HCT116 (cell line): ENCODE data around the gene EMC10. TPM values are rescaled to one million over a fixed set of nuclear protein-coding genes. Genes with fewer than 3 reads are reported as not detected.

Source experiments
- ATAC-seq: fragments of 200-7000 bp; cut with Tn5 transposase; 2 replicates; pipeline ENCODE4 v1.9.1; 2020; ENCODE audit warnings: mild to moderate bottlenecking, moderate library complexity
- BruUV-seq: library from RNA; stranded (reverse); fragments of 400-500 nt; replicated peaks from 2 replicates; lab custom pipeline; 2021; lab: Mats Ljungman, UMichigan
- CTCF ChIA-PET: fragments of 300-600 bp; sonication (Branson Sonifier 250); formaldehyde crosslinking; loops from one replicate; lab custom pipeline; 2021; ENCODE audit warnings: antibody characterized with exemption; lab: Charles Lee
- POLR2A ChIA-PET: fragments of 300-600, 350-600 bp; sonication (Branson Sonifier 250); formaldehyde crosslinking; loops from one replicate; lab custom pipeline; 2021; ENCODE audit warnings: antibody characterized with exemption; lab: Charles Lee
- RAD21 ChIA-PET, 2 experiments: fragments of 300-600 bp; sonication (Branson Sonifier 250); formaldehyde crosslinking; loops; one replicate each; lab custom pipeline; 2023; ENCODE audit warnings: low total read pairs in 2 of 2; ENCODE audit not compliant: uncharacterized antibody in 2 of 2, unreplicated experiment in 2 of 2, low non-redundant PET in 1 of 2; lab: Charles Lee
- DNase-seq: peaks from one replicate; pipeline ENCODE4 v3.0.0-alpha.2; 2010; ENCODE audit warnings: low read depth, low spot score
- H2AFZ ChIP-seq: fragments of 200-600 bp; shearing (Covaris generic), sonication (generic); 2 replicates; pipeline ENCODE4 v1.6.1; 2017; ENCODE audit warnings: low read depth, mixed run types, mixed read lengths, antibody characterized with exemption, low read length; ENCODE audit not compliant: poor library complexity, severe bottlenecking
- H3K27ac ChIP-seq: 2 replicates; pipeline ENCODE4 v1.5.1; 2012; ENCODE audit warnings: low read depth, low read length
- H3K27me3 ChIP-seq: fragments of 200-600 bp; sonication (generic); 2 replicates; pipeline ENCODE4 v1.6.1; 2016; ENCODE audit warnings: mixed run types, low read length, mixed read lengths; ENCODE audit not compliant: insufficient read depth
- H3K36me3 ChIP-seq, 2 experiments: fragments of 200-500 bp in 1 of 2; fragments of 200-600 bp in 1 of 2; sonication (Bioruptor generic) in 1 of 2; sonication (generic) in 1 of 2; 2 replicates each; pipeline versions ENCODE4 v1.5.1 to v1.6.1; 2014 to 2016; ENCODE audit warnings: low read length in 2 of 2, inconsistent platforms in 1 of 2, mixed read lengths in 1 of 2, mixed run types in 1 of 2; ENCODE audit not compliant: insufficient read depth in 2 of 2, control insufficient read depth in 1 of 2
- H3K4me1 ChIP-seq, 2 experiments: fragments of 200-600 bp in 1 of 2; sonication (generic) in 1 of 2; 2 replicates each; pipeline versions ENCODE4 v1.5.1 to v1.6.1; 2012 to 2017; ENCODE audit warnings: low read length in 2 of 2, inconsistent platforms in 1 of 2, mild to moderate bottlenecking in 1 of 2, mixed read lengths in 1 of 2, mixed run types in 1 of 2, moderate library complexity in 1 of 2; ENCODE audit not compliant: insufficient read depth in 2 of 2, control insufficient read depth in 1 of 2
- H3K4me2 ChIP-seq: fragments of 200-600 bp; sonication (generic); 2 replicates; pipeline ENCODE4 v1.6.1; 2017; ENCODE audit warnings: mixed run types, low read length, mixed read lengths
- H3K4me3 ChIP-seq, 2 experiments: fragments of 200-600 bp in 1 of 2; sonication (generic) in 1 of 2; replicated peaks in 1 of 2; 2 replicates each; pipeline ENCODE4 v1.5.1; 2011 to 2016; ENCODE audit warnings: low read length in 2 of 2, control low read depth in 1 of 2, low read depth in 1 of 2, mild to moderate bottlenecking in 1 of 2, mixed read lengths in 1 of 2, mixed run types in 1 of 2
- H3K79me2 ChIP-seq: fragments of 200-600 bp; sonication (generic); 2 replicates; pipeline ENCODE4 v1.6.1; 2017; ENCODE audit warnings: mild to moderate bottlenecking, mixed run types, low read length, moderate library complexity, mixed read lengths; ENCODE audit not compliant: insufficient read depth
- H3K9ac ChIP-seq: fragments of 200-600 bp; sonication (generic); 2 replicates; pipeline ENCODE4 v1.6.1; 2016; ENCODE audit warnings: low read length, mixed read lengths
- H3K9me2 ChIP-seq: fragments of 200-600 bp; sonication (generic), shearing (Covaris generic); 2 replicates; pipeline ENCODE4 v1.6.1; 2017; ENCODE audit warnings: mixed run types, mild to moderate bottlenecking, moderate library complexity; ENCODE audit not compliant: insufficient read depth
- H3K9me3 ChIP-seq, 2 experiments: fragments of 200-500 bp in 1 of 2; fragments of 200-600 bp in 1 of 2; sonication (Bioruptor generic) in 1 of 2; sonication (generic) in 1 of 2; 2 replicates each; pipeline ENCODE4 v1.6.1; 2014 to 2017; ENCODE audit warnings: low read length in 2 of 2, mixed read lengths in 2 of 2, inconsistent platforms in 1 of 2, low read depth in 1 of 2, mild to moderate bottlenecking in 1 of 2, mixed run types in 1 of 2, moderate library complexity in 1 of 2; ENCODE audit not compliant: control insufficient read depth in 1 of 2, insufficient read depth in 1 of 2
- H4K20me1 ChIP-seq: fragments of 200-600 bp; sonication (generic), shearing (Covaris generic); 2 replicates; pipeline ENCODE4 v1.6.1; 2017; ENCODE audit warnings: mixed run types, mild to moderate bottlenecking, moderate library complexity; ENCODE audit not compliant: insufficient read depth
- ELF1 ChIP-seq: IDR thresholded peaks from 2 replicates; pipeline ENCODE4 v1.6.1; 2012; ENCODE audit warnings: low read depth, borderline replicate concordance
- JUND ChIP-seq: IDR thresholded peaks from 2 replicates; pipeline ENCODE4 v1.6.1; 2012
- REST ChIP-seq: IDR thresholded peaks from 2 replicates; pipeline ENCODE4 v1.6.1; 2012; ENCODE audit warnings: low read depth
- SRF ChIP-seq: IDR thresholded peaks from 2 replicates; pipeline ENCODE4 v1.6.1; 2012; ENCODE audit warnings: low read depth
- ZBTB33 ChIP-seq: IDR thresholded peaks from 2 replicates; pipeline ENCODE4 v1.6.1; 2011; ENCODE audit warnings: mild to moderate bottlenecking, low read length, moderate library complexity; ENCODE audit not compliant: insufficient replicate concordance; ENCODE audit errors: extremely low read depth
- intact Hi-C: fragments of 100-400 bp; cut with micrococcal nuclease; formaldehyde crosslinking; loops from 2 replicates; pipeline ENCODE4 v1.10.0; 2022
- total RNA-seq: library from RNA; stranded (reverse); gene quantifications from one replicate; pipeline ENCODE4 v1.2.1, GENCODE V29; 2021; ENCODE audit not compliant: unreplicated experiment

EMC10 gene
- total RNA-seq, 1 experiment from 2014 or later, result 92.4 TPM

- ATAC-seq, result no peak
- no peak for DNase-seq
- H3K27me3 ChIP-seq, result no peaks in the 10 kb centered on the region
- H3K4me2 ChIP-seq, result no peak overlapping the region
- no peaks in the 10 kb centered on the region for H3K9me2 ChIP-seq
- H3K27ac ChIP-seq, result no peak overlapping the region
- BruUV-seq, result no TSS peak
- H3K79me2 ChIP-seq, result no peaks in the 10 kb centered on the region
- H4K20me1 ChIP-seq, result no peaks in the 10 kb centered on the region
- H3K4me3 ChIP-seq, result no peak overlapping the region
- intact Hi-C loops, result no loop called here
- ChIA-PET RAD21 (no interaction called here), CTCF (no interaction called here), POLR2A (no interaction called here)
- H2AFZ ChIP-seq, result no peak overlapping the region
- no peak for TF ChIP-seq ZBTB33
- TF ChIP-seq SRF, result no peak
- no peak for TF ChIP-seq REST
- TF ChIP-seq ELF1, result no peak
- TF ChIP-seq JUND, result no peak
- no peaks in the 10 kb centered on the region for H3K36me3 ChIP-seq
- no peaks in the 10 kb centered on the region for H3K4me1 ChIP-seq
- no peak overlapping the region for H3K9ac ChIP-seq
- no peaks in the 10 kb centered on the region for H3K9me3 ChIP-seq
Measured at GRCh38 chr19:50453243-50453642, 23.1 kb upstream of the EMC10 start.
